GM19372 (cell line): ENCODE measurements around the gene NDE1.
"Not testable (repeated sequence)": the region's sequence is repeated elsewhere in the genome, so short reads cannot be mapped to it uniquely, and the experiment has no call there.

Experiments used
- ATAC-seq: cut with Tn5 transposase; IDR thresholded peaks from one replicate; pipeline ENCODE4 v1.9.1; 2021; ENCODE audit warnings: mild to moderate bottlenecking, low read depth, moderate library complexity; ENCODE audit not compliant: unreplicated experiment

The NDE1 gene

GRCh38 chr16:15649727-15650018, 372 bp upstream of the NDE1 start:
- ATAC-seq: no peak

- peak; percentile 31 for ATAC-seq
Observed at GRCh38 chr16:15650698-15651171, 690 bp downstream of the NDE1 start.

GRCh38 chr16:15652293-15653001, 2.4 kb downstream of the NDE1 start:
- ATAC-seq: no peak

GRCh38 chr16:15653227-15653626, 3.2 kb downstream of the NDE1 start:
- no peak for ATAC-seq

- no peak for ATAC-seq
Observed at GRCh38 chr16:15654591-15654990, 4.5 kb downstream of the NDE1 start.

- not testable (repeated sequence) for ATAC-seq
Observed at GRCh38 chr16:15655561-15655960, 5.5 kb downstream of the NDE1 start.

- ATAC-seq: no peak
Observed at GRCh38 chr16:15658149-15658548, 8.1 kb downstream of the NDE1 start.

- no peak for ATAC-seq
Observed at GRCh38 chr16:15658556-15658955, 8.5 kb downstream of the NDE1 start.

- no peak for ATAC-seq
Observed at GRCh38 chr16:15660203-15660601, 10.2 kb downstream of the NDE1 start.

GRCh38 chr16:15665107-15665506, 15.1 kb downstream of the NDE1 start:
- no peak for ATAC-seq

GRCh38 chr16:15667091-15667742, 17.2 kb downstream of the NDE1 start:
- no peak for ATAC-seq

GRCh38 chr16:15671530-15672117, 21.6 kb downstream of the NDE1 start:
- ATAC-seq: no peak

GRCh38 chr16:15672127-15672513, 22.1 kb downstream of the NDE1 start:
- ATAC-seq: not testable (repeated sequence)

GRCh38 chr16:15672514-15673167, 22.6 kb downstream of the NDE1 start:
- no peak for ATAC-seq

GRCh38 chr16:15674571-15674970, 24.5 kb downstream of the NDE1 start:
- ATAC-seq: no peak

- no peak for ATAC-seq
Observed at GRCh38 chr16:15676506-15676905, 26.5 kb downstream of the NDE1 start.

GRCh38 chr16:15677447-15677846, 27.4 kb downstream of the NDE1 start:
- ATAC-seq: no peak

- no peak for ATAC-seq
Observed at GRCh38 chr16:15682105-15682570, 32.1 kb downstream of the NDE1 start.

GRCh38 chr16:15686287-15686686, 36.2 kb downstream of the NDE1 start:
- no peak for ATAC-seq

GRCh38 chr16:15689290-15689689, 39.2 kb downstream of the NDE1 start:
- ATAC-seq: no peak

GRCh38 chr16:15690296-15690695, 40.3 kb downstream of the NDE1 start:
- no peak for ATAC-seq
